ENCODE data around the gene IL6R. TPM values are rescaled to one million over a fixed set of nuclear protein-coding genes. Genes with fewer than 3 reads are reported as not detected.

IL6R gene
- total RNA-seq, 5 donors from 2014 or later (not counting 1 experiment from before 2014, with no cell fraction given): 76.0 to 87.9 (median 80.8) TPM

- POLR2A ChIA-PET: interaction anchor here (0.5 to 0.9 kb wide), 2 partner anchors 12 to 16 kb away, joined by 4 to 6 read pairs; no protein-coding TSS in a partner anchor
- WGBS (ENCODE audit: insufficient coverage): 34% methylated on average over 3 of the region's 7 CpGs
- Histone ChIP-seq H3K9me3 (no peaks in the 10 kb centered on the region), H3K4me1 (ENCODE audit: control insufficient read depth in 1 of 2, extremely low read depth in 1 of 2, insufficient read depth in 2 of 2, low read length in 2 of 2) (peaks cover 41 to 80% of the 10 kb centered on the region in 2 experiments), H3K36me3 (ENCODE audit: control insufficient read depth in 2 of 2, extremely low read depth in 1 of 2, insufficient read depth in 1 of 2, low read length in 1 of 2) (peaks cover 2 to 8% of the 10 kb centered on the region in 2 donors), H3K4me3 (ENCODE audit: control insufficient read depth in 1 of 2, extremely low read depth in 1 of 2, low read length in 1 of 2) (peak overlapping the region; percentile 84 to 87), H3K27me3 (replicated peaks in 1 of 2; ENCODE audit: control insufficient read depth in 2 of 2, extremely low read depth in 1 of 2, insufficient read depth in 2 of 2, low read length in 1 of 2) (no peaks in the 10 kb centered on the region), H3K27ac (ENCODE audit: low read length) (peak overlapping the region; percentile 55)
- H3K27ac Mint-ChIP-seq: peak overlapping the region; percentile 98 to 99
- CTCF ChIA-PET: interaction anchor here in 1 of 2 donors (0.8 to 1.5 kb wide), 4 partner anchors 54 to 677 kb away, joined by 3 to 4 read pairs (median 3); no protein-coding TSS in a partner anchor
- ATAC-seq (replicated peaks in 1 of 4) (no peak), DNase-seq (no peak)
- peaks cover 76 to 82% (median 77%) of the 10 kb centered on the region in 3 donors for H3K4me1 Mint-ChIP-seq
- no peaks in the 10 kb centered on the region for H3K27me3 Mint-ChIP-seq
- peak overlapping the region; percentile 92 to 93 (median 92) for H3K4me3 Mint-ChIP-seq
- H3K9me3 Mint-ChIP-seq: no peaks in the 10 kb centered on the region
- peaks cover 11% of the 10 kb centered on the region for H3K36me3 Mint-ChIP-seq
Measured at GRCh38 chr1:154408174-154408777, 3.1 kb downstream of the IL6R start.

- H3K27me3 ChIP-seq (replicated peaks in 1 of 2; ENCODE audit: control insufficient read depth in 2 of 2, extremely low read depth in 1 of 2, insufficient read depth in 2 of 2, low read length in 1 of 2): no peaks in the 10 kb centered on the region
- WGBS (ENCODE audit: insufficient coverage): 52% methylated on average over 3 of the region's 9 CpGs
- peaks cover 15% of the 10 kb centered on the region for H3K36me3 Mint-ChIP-seq
- H3K4me3 Mint-ChIP-seq: peak overlapping the region; percentile 60 to 92 (median 62)
- CTCF ChIA-PET: interaction anchor here (0.6 to 0.7 kb wide), 2 partner anchors 352 to 576 kb away, joined by 4 to 5 read pairs; no protein-coding TSS in a partner anchor
- H3K4me3 ChIP-seq (ENCODE audit: control insufficient read depth in 1 of 2, extremely low read depth in 1 of 2, low read length in 1 of 2): peak overlapping the region in 1 of 2 donors; percentile 9
- H3K9me3 ChIP-seq: no peaks in the 10 kb centered on the region
- DNase-seq (peak in 3 of 35 experiments; percentile 17 to 42 (median 23)), ATAC-seq (replicated peaks in 1 of 4) (no peak)
- no peaks in the 10 kb centered on the region for H3K27me3 Mint-ChIP-seq
- peaks cover 74 to 80% (median 77%) of the 10 kb centered on the region in 3 donors for H3K4me1 Mint-ChIP-seq
- POLR2A ChIA-PET: interaction anchor here (0.6 to 1.2 kb wide), 2 partner anchors 9 to 10 kb away, joined by 3 read pairs; no protein-coding TSS in a partner anchor
- H3K27ac ChIP-seq (ENCODE audit: low read length): peak overlapping the region; percentile 55
- H3K27ac Mint-ChIP-seq: peak overlapping the region; percentile 98 to 99
- H3K36me3 ChIP-seq (ENCODE audit: control insufficient read depth in 2 of 2, extremely low read depth in 1 of 2, insufficient read depth in 1 of 2, low read length in 1 of 2): peaks cover 6 to 17% of the 10 kb centered on the region in 2 donors
- H3K4me1 ChIP-seq (ENCODE audit: control insufficient read depth in 1 of 2, extremely low read depth in 1 of 2, insufficient read depth in 2 of 2, low read length in 2 of 2): peaks cover 29 to 74% of the 10 kb centered on the region in 2 experiments
- no peaks in the 10 kb centered on the region for H3K9me3 Mint-ChIP-seq
Measured at GRCh38 chr1:154410185-154410827, 5.2 kb downstream of the IL6R start.

GRCh38 chr1:154411525-154411924 lies 6.4 kb downstream of the IL6R start:
- ChIA-PET POLR2A (interaction anchor here in 1 of 2 donors (1.2 kb wide), 1 partner anchor 8 kb away, joined by 3 read pairs; no protein-coding TSS in a partner anchor), CTCF (interaction anchor here in 1 of 2 donors (0.7 kb wide), 1 partner anchor 23 kb away, joined by 5 read pairs; no protein-coding TSS in a partner anchor)
- Histone ChIP-seq H3K9me3 (no peaks in the 10 kb centered on the region), H3K36me3 (ENCODE audit: control insufficient read depth in 2 of 2, extremely low read depth in 1 of 2, insufficient read depth in 1 of 2, low read length in 1 of 2) (peaks cover 6 to 18% of the 10 kb centered on the region in 2 donors), H3K4me3 (ENCODE audit: control insufficient read depth in 1 of 2, extremely low read depth in 1 of 2, low read length in 1 of 2) (no peak overlapping the region), H3K27ac (ENCODE audit: low read length) (peak overlapping the region; percentile 55), H3K4me1 (ENCODE audit: control insufficient read depth in 1 of 2, extremely low read depth in 1 of 2, insufficient read depth in 2 of 2, low read length in 2 of 2) (peaks cover 29 to 73% of the 10 kb centered on the region in 2 experiments), H3K27me3 (replicated peaks in 1 of 2; ENCODE audit: control insufficient read depth in 2 of 2, extremely low read depth in 1 of 2, insufficient read depth in 2 of 2, low read length in 1 of 2) (no peaks in the 10 kb centered on the region)
- no peaks in the 10 kb centered on the region for H3K9me3 Mint-ChIP-seq
- ATAC-seq (replicated peaks in 1 of 4) (no peak), DNase-seq (no peak)
- H3K27me3 Mint-ChIP-seq: no peaks in the 10 kb centered on the region
- 80% methylated on average over 1 of the region's 4 CpGs for WGBS (ENCODE audit: insufficient coverage)
- peak overlapping the region in 1 of 3 donors; percentile 92 for H3K4me3 Mint-ChIP-seq
- peaks cover 15% of the 10 kb centered on the region for H3K36me3 Mint-ChIP-seq
- H3K4me1 Mint-ChIP-seq: peaks cover 77 to 84% (median 77%) of the 10 kb centered on the region in 3 donors
- peak overlapping the region; percentile 98 to 99 for H3K27ac Mint-ChIP-seq

GRCh38 chr1:154413177-154413783 lies 8.1 kb downstream of the IL6R start:
- peaks cover 73 to 82% (median 77%) of the 10 kb centered on the region in 3 donors for H3K4me1 Mint-ChIP-seq
- no peaks in the 10 kb centered on the region for H3K9me3 Mint-ChIP-seq
- H3K4me3 Mint-ChIP-seq: peak overlapping the region in 1 of 3 donors; percentile 45
- Histone ChIP-seq H3K4me3 (ENCODE audit: control insufficient read depth in 1 of 2, extremely low read depth in 1 of 2, low read length in 1 of 2) (no peak overlapping the region), H3K9me3 (no peaks in the 10 kb centered on the region), H3K36me3 (ENCODE audit: control insufficient read depth in 2 of 2, extremely low read depth in 1 of 2, insufficient read depth in 1 of 2, low read length in 1 of 2) (peaks cover 6 to 20% of the 10 kb centered on the region in 2 donors), H3K4me1 (ENCODE audit: control insufficient read depth in 1 of 2, extremely low read depth in 1 of 2, insufficient read depth in 2 of 2, low read length in 2 of 2) (peaks cover 26 to 74% of the 10 kb centered on the region in 2 experiments), H3K27ac (ENCODE audit: low read length) (no peak overlapping the region), H3K27me3 (replicated peaks in 1 of 2; ENCODE audit: control insufficient read depth in 2 of 2, extremely low read depth in 1 of 2, insufficient read depth in 2 of 2, low read length in 1 of 2) (no peaks in the 10 kb centered on the region)
- H3K27ac Mint-ChIP-seq: peak overlapping the region; percentile 76 to 98
- ChIA-PET POLR2A (no interaction called here), CTCF (no interaction called here)
- DNase-seq (no peak), ATAC-seq (replicated peaks in 1 of 4) (no peak)
- peaks cover 17% of the 10 kb centered on the region for H3K36me3 Mint-ChIP-seq
- WGBS (ENCODE audit: insufficient coverage): 82% methylated on average over 5 of the region's 7 CpGs
- no peaks in the 10 kb centered on the region for H3K27me3 Mint-ChIP-seq

- ChIA-PET POLR2A (interaction anchor here in 1 of 2 donors (0.6 kb wide), 1 partner anchor 41 kb away, joined by 6 read pairs; no protein-coding TSS in a partner anchor), CTCF (interaction anchor here (0.6 to 0.9 kb wide), 2 partner anchors 49 to 757 kb away, joined by 3 to 4 read pairs; no protein-coding TSS in a partner anchor)
- Histone ChIP-seq H3K4me1 (ENCODE audit: control insufficient read depth in 1 of 2, extremely low read depth in 1 of 2, insufficient read depth in 2 of 2, low read length in 2 of 2) (peaks cover 21 to 76% of the 10 kb centered on the region in 2 experiments), H3K27me3 (replicated peaks in 1 of 2; ENCODE audit: control insufficient read depth in 2 of 2, extremely low read depth in 1 of 2, insufficient read depth in 2 of 2, low read length in 1 of 2) (no peaks in the 10 kb centered on the region), H3K36me3 (ENCODE audit: control insufficient read depth in 2 of 2, extremely low read depth in 1 of 2, insufficient read depth in 1 of 2, low read length in 1 of 2) (peaks cover 6 to 20% of the 10 kb centered on the region in 2 donors), H3K4me3 (ENCODE audit: control insufficient read depth in 1 of 2, extremely low read depth in 1 of 2, low read length in 1 of 2) (no peak overlapping the region), H3K9me3 (no peaks in the 10 kb centered on the region), H3K27ac (ENCODE audit: low read length) (peak overlapping the region; percentile 18)
- H3K9me3 Mint-ChIP-seq: no peaks in the 10 kb centered on the region
- H3K27ac Mint-ChIP-seq: peak overlapping the region; percentile 86 to 98
- 92% methylated on average over 8 of the region's 8 CpGs for WGBS (ENCODE audit: insufficient coverage)
- ATAC-seq (replicated peaks in 1 of 4) (no peak), DNase-seq (no peak)
- no peak overlapping the region for H3K4me3 Mint-ChIP-seq
- H3K36me3 Mint-ChIP-seq: peaks cover 17% of the 10 kb centered on the region
- no peaks in the 10 kb centered on the region for H3K27me3 Mint-ChIP-seq
- H3K4me1 Mint-ChIP-seq: peaks cover 73 to 82% (median 77%) of the 10 kb centered on the region in 3 donors
Measured at GRCh38 chr1:154414606-154415005, 9.5 kb downstream of the IL6R start.
